Fibroblast of mammary gland (primary cell): Measurements from ENCODE around the gene TECPR1.
A peak's percentile ranks its signal among the peaks of the same experiment; 100 is the strongest.

ENCODE experiments used
- DNase-seq: peaks from one replicate; pipeline ENCODE4 v3.0.0-alpha.2; 2010; ENCODE audit warnings: low read depth
- H3K4me3 ChIP-seq: 2 replicates; pipeline ENCODE4 v1.5.1; 2011; ENCODE audit warnings: low read depth, mild to moderate bottlenecking, low read length, moderate library complexity; ENCODE audit not compliant: control insufficient read depth
- TF ChIP-seq, protein P1 (sequence below): conservative IDR thresholded peaks from 2 replicates; pipeline ENCODE4 v1.5.1; 2011; ENCODE audit warnings: low read depth, low read length, inconsistent platforms; ENCODE audit not compliant: control insufficient read depth, insufficient read depth

Gene TECPR1

DNA sequence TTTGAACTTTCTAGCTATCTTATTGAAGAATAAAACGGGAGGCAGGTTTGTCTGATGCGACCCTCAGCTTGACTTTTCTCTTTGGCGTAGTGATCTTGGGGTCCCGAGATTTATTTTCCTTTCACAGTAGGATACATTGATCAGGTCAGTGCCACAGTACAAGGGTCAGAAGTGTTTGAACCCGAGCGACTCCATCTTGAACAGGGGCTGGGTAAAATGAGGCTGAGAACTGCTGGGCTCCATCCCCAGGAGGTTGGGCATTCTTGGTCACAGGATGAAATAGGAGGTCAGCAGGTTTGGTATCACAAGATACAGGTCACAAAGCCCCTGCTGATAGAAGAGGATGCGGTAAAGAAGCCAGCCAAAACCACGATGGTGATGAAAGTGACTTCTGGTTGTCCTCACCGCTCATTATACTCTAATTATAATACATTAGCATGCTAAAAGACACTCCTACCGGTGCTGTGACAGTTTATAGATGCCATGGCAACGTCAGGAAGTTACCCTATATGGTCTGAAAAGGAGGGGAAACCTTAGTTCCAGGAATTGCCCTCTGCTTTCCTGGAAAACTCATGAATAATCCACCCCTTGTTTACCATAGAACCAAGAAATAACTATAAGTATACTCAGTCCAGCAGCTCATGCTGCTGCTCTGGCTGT, 3.0 kb upstream of the TECPR1 start:
- H3K4me3 ChIP-seq: no peak overlapping the region
- TF ChIP-seq, protein P1, sequence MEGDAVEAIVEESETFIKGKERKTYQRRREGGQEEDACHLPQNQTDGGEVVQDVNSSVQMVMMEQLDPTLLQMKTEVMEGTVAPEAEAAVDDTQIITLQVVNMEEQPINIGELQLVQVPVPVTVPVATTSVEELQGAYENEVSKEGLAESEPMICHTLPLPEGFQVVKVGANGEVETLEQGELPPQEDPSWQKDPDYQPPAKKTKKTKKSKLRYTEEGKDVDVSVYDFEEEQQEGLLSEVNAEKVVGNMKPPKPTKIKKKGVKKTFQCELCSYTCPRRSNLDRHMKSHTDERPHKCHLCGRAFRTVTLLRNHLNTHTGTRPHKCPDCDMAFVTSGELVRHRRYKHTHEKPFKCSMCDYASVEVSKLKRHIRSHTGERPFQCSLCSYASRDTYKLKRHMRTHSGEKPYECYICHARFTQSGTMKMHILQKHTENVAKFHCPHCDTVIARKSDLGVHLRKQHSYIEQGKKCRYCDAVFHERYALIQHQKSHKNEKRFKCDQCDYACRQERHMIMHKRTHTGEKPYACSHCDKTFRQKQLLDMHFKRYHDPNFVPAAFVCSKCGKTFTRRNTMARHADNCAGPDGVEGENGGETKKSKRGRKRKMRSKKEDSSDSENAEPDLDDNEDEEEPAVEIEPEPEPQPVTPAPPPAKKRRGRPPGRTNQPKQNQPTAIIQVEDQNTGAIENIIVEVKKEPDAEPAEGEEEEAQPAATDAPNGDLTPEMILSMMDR: no peak
- no peak for DNase-seq

DNA sequence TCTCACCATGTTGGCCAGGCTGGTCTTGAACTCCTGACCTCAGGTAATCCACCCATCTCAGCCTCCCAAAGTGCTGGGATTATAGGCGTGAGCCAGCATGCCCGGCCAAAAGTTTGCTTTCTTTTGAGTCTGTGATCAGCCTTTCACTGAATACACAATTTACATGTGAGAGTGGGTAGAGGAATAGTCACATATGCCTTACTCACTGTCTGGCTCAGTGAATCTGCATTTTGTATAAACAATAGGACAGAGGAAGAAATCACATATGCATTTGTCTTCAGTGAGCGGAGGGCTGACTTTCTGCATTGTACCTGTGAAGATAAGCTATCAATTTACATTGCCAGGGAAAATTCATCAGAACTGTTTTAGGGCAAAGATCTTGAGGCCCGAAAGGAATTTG, 2.5 kb upstream of the TECPR1 start:
- no peak overlapping the region for H3K4me3 ChIP-seq
- DNase-seq: no peak
- TF ChIP-seq, protein P1: no peak

DNA sequence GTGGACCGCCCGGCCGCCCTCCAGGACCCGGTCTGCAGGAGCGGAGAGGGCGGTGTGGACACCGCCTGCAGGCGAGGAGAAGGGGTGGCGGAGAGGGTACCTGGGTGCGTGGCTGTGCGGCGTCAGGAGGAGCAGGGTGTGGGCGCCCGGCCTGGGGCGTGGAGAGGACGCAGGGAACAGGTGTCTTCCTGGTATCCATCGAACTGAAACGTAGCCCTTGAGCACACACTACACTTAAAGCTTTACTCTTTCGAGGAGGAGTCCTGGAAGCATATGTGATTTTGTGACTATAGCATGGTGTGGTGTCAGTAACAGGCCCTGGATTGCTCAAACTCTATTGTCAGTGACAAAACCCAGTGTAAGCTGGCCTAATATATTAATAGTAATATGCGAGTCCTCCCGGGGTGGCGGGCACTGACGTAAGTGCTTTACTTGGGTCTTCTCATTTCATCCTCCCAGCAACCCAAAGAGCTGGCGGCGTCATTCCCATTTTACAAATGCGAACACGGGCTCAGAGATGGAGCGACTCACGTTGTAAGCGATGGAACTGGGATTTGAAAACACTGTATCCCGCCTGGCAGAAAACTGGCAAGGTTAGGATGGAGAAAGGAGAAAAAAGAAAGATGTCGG, 508 bp upstream of the TECPR1 start:
- TF ChIP-seq, protein P1: no peak
- H3K4me3 ChIP-seq: peak overlapping the region; percentile 84
- DNase-seq: peak; percentile 7

DNA sequence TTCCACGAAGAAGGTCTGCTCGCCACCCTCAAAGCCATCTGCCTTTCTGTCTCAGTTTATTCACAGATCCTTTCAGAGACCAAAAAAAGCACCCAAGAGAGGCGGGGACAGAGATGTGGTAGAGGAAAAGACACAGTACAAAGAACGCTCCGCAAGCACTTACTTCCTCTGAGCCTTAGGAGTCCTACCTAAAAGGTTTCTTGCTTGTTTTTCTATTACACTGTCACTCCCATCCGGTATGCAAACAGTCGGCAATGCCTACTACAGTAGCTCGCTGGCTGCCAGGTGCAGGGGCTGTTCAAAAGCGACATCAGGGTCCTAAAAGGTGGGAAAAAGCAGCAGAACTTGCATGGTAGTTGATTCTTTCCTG, 816 bp downstream of the TECPR1 start:
- H3K4me3 ChIP-seq: peak overlapping the region; percentile 84
- no peak for DNase-seq

DNA sequence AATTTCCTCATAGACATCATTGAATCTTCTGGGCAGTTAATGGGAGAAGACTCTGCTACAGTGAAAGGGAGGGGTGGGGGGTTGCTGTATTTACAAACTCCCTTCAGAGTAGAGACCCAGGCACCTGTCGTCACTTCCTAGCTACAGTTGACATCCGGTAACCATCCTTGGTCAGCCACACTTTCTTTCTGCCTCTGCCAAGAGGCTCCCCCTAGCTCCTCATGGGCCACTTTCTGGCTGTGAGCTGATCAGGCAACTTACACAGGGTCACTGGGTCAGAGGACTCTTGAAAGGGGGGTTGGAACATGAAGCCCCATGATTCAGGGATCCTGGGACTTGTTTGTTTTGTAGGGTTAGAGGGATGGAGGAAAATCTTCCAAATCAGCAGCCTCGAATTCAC, 1.2 kb downstream of the TECPR1 start:
- TF ChIP-seq, protein P1: no peak
- DNase-seq: no peak
- H3K4me3 ChIP-seq: no peak overlapping the region

More for the DNA sequence above, 816 bp downstream of the TECPR1 start:
- TF ChIP-seq, protein P1: no peak

DNA sequence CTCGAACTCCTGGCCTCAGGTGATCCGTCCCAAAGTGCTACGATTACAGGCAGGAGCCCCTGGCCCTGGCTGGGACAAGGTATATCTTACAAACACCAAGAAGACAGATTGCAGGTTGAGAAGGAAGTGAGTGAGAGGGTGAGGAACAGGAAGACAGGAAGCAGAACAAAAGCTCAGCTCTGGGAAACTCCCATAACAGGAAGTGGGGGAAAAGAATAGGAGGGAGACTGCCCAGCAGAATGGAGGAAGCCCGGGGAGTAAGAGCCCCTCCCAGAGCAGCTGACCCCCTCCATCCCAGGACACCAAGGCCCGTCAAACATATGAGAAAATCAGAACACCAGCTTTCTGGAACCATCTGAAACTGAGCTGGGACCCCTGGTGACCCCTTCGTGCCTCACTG, 2.9 kb downstream of the TECPR1 start:
- TF ChIP-seq, protein P1: no peak
- DNase-seq: no peak
- H3K4me3 ChIP-seq: no peak overlapping the region
